GM12892 (cell line): ENCODE measurements around the gene HCN2.
"Not testable (repeated sequence)": the region's sequence is repeated elsewhere in the genome, so short reads cannot be mapped to it uniquely, and the experiment has no call there.

Experiments
- DNase-seq: peaks from one replicate; pipeline ENCODE4 v3.0.0; 2011; ENCODE audit not compliant: insufficient read length
- FAIRE-seq: peaks from 2 replicates; lab custom pipeline; 2011; peaks lifted over from hg19 to GRCh38; lab: Jason Lieb, UNC
- POLR2A ChIP-seq: IDR thresholded peaks from 2 replicates; pipeline ENCODE4 v1.6.1; 2011; ENCODE audit warnings: low read depth, low read length, control low read depth
- POLR2AphosphoS5 ChIP-seq: IDR thresholded peaks from 2 replicates; pipeline ENCODE4 v1.6.1; 2011; ENCODE audit warnings: low read depth, low read length, control low read depth
- TAF1 ChIP-seq: IDR thresholded peaks from 2 replicates; pipeline ENCODE4 v1.6.1; 2011; ENCODE audit warnings: low read depth, mild to moderate bottlenecking, control low read depth, low read length, borderline replicate concordance

HCN2 gene

DNA sequence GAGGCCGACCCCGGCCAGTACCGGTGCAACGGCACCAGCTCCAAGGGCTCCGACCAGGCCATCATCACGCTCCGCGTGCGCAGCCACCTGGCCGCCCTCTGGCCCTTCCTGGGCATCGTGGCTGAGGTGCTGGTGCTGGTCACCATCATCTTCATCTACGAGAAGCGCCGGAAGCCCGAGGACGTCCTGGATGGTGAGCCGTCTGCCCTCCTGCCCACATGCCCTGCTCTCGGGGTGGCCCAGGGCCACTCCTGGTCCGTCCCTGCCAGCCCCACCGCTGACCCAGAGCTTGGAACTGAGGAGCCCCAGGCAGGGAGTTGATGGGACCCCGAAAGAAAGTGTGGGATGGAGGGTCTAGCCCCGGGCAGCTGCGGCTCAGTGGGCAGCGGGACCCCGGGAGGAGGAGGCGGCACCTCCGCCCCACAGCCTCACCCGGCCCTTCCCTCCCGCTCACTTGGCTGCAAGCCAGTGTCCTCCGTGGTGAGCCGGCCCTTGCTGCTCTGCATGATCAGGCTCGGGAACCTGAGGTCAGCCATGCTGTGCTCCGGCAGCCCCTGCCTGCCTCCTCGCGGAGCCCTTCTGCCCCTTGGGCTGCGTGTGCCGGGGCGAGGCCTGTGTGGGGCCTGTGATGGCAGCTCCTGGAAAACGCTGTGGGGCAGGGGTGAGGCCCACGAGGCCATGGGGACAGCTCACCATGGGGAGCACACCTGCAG lies 8.1 kb upstream of the HCN2 start:
- FAIRE-seq (no peak), DNase-seq (no peak)
- TF ChIP-seq POLR2AphosphoS5 (no peak), TAF1 (no peak), POLR2A (no peak)

DNA sequence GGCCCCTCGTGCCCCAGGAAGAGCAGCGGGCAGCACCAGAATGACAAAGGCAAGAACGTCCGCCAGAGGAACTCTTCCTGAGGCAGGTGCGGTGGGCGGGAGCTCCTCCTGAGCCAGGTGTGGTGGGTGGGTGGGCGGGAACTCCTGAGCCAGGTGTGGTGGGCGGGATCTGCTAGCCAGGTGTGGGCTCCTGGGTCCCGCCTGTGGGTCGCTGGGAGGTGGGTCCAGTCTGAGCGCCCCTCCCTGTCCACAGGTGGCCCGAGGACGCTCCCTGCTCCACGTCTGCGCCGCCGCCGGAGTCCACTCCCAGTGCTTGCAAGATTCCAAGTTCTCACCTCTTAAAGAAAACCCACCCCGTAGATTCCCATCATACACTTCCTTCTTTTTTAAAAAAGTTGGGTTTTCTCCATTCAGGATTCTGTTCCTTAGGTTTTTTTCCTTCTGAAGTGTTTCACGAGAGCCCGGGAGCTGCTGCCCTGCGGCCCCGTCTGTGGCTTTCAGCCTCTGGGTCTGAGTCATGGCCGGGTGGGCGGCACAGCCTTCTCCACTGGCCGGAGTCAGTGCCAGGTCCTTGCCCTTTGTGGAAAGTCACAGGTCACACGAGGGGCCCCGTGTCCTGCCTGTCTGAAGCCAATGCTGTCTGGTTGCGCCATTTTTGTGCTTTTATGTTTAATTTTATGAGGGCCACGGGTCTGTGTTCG lies 7.0 kb upstream of the HCN2 start:
- FAIRE-seq = no peak
- no peak for DNase-seq
- TF ChIP-seq TAF1 (no peak), POLR2A (no peak), POLR2AphosphoS5 (no peak)

DNA sequence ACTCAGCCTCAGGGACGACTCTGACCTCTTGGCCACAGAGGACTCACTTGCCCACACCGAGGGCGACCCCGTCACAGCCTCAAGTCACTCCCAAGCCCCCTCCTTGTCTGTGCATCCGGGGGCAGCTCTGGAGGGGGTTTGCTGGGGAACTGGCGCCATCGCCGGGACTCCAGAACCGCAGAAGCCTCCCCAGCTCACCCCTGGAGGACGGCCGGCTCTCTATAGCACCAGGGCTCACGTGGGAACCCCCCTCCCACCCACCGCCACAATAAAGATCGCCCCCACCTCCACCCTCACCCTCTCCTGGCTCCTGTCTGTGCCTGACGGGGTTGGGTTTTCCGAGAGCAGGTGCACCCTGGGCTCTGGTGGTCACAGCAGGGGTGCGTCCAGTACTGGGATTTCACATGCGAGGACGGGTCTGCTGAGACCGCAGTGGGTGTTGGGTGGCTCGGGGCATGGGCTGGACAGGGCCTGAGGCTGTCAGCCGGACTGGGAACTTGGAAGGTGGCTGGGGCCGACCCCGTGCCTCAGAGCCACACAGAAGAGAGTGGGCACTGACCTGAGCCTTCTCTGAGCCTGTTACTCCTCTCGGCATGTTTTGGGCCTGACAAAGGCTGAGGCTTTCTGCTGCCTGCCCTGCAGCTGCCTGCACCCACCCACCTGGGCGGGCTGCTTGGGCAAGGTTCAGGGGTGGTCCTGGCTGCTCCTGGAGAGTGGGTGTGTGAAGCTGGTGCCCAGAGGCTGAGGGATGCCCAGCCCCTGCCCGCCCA lies 6.3 kb upstream of the HCN2 start:
- DNase-seq = no peak
- TF ChIP-seq POLR2AphosphoS5 (no peak; the same call in 1 of the 2 replicates), POLR2A (no peak), TAF1 (no peak)
- FAIRE-seq = no peak

DNA sequence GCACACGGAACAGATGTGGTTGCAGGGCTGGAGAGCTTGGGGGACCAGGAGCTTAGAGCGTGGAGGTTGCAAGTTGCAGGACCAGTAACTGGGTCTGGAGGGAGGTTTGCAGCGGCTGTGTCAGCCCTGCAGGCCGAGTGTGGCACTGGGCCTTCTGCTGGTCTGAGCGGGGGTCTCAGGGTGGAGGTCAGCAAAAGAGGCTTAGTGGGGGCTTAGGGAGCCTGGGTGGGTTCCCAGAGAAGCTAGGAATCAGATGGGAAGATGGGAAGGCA lies 5.8 kb upstream of the HCN2 start:
- no peak for DNase-seq
- peak; percentile 65; the same call in 1 of the 2 replicates for TF ChIP-seq POLR2AphosphoS5
- TF ChIP-seq POLR2A = peak; percentile 56; the same call in 1 of the 2 replicates
- no peak for TF ChIP-seq TAF1
- FAIRE-seq = no peak

DNA sequence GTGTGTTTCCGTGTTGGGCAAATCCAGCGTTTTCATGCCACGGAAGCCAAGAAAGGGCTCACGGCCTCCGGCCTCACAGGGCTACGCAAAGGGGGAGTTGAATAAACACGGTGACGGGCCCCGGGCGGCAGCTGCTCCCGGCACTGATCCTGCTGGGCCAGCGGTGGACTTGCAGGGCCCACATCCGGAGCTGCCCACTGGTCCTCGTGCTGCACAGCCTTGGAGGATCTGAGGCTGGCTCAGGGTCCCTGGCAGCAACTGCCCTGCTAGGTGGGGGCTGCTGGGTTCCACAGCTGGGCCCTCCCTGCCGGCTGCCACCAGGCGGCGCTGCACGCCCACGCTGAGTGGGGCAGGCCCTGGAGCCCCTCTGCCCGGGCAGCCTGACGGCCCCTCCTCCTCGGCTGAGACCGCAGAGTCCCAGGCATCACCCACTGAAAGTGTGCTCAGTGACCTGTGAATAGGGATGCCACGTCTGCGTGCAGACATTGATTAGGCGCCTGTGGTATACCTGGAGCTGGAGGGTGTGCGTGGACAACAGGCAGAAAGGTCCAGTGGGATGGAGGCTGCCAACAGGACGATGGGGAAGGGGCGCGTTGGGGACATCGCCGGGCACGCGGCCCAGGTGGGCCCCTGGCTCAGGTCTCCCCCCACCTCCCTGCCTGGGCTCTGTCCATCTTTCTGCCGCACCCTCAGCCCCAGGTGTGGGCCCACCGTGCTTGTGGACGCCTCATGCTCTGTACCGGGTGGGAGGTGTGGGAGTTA lies 5.3 kb upstream of the HCN2 start:
- no peak; the same call in 1 of the 2 replicates for TF ChIP-seq POLR2A
- peak; percentile 65; the same call in 1 of the 2 replicates for TF ChIP-seq POLR2AphosphoS5
- TF ChIP-seq TAF1 = no peak
- FAIRE-seq = peak; percentile 27
- peak; percentile 90 for DNase-seq

DNA sequence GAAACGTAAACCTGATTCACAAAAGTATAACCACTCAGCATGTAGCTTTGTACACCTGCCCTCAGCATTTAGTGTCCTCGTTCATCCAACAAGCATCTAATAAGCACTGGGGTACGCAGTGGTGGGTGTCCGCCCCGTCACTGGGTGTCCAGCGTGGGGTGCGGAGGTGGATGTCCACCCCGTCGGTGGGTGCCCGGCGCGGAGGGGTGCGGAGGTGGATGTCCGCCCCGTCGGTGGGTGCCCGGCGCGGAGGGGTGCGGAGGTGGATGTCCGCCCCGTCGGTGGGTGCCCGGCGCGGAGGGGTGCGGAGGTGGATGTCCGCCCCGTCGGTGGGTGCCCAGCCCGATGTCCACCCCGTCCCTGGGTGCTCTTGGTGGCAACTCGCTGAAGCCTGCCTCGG lies 4.5 kb upstream of the HCN2 start:
- not testable (repeated sequence) for FAIRE-seq, DNase-seq

DNA sequence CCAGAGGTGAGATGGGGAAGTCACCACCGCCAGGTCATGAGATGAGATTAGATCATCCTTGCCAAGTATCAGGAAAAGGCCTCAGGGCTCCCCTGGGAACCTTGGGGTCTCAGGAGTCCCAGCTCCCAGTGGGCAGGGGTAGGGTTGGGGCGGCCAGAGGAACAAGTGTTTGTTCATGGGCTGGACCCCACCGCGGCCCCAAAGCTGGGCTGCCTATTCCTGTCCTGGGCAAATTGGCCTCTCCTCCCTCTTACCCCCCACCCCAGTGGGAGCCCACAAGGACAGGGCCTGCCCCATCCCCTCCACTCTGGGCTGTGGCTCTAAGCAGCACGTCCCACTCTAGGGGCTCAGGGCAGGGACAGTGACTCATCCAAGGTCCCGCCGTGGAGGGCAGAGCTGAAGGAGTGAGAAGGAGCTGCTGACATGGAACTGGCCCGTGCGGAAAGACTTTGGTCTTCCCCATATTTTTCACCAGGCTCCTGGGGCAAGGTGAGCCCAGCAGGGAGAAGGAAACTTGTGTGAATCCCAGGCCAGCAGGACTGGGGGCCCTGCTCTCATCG lies 4.0 kb upstream of the HCN2 start:
- FAIRE-seq = no peak
- no peak for DNase-seq
- no peak for TF ChIP-seq POLR2A
- TF ChIP-seq TAF1 = no peak
- no peak for TF ChIP-seq POLR2AphosphoS5

DNA sequence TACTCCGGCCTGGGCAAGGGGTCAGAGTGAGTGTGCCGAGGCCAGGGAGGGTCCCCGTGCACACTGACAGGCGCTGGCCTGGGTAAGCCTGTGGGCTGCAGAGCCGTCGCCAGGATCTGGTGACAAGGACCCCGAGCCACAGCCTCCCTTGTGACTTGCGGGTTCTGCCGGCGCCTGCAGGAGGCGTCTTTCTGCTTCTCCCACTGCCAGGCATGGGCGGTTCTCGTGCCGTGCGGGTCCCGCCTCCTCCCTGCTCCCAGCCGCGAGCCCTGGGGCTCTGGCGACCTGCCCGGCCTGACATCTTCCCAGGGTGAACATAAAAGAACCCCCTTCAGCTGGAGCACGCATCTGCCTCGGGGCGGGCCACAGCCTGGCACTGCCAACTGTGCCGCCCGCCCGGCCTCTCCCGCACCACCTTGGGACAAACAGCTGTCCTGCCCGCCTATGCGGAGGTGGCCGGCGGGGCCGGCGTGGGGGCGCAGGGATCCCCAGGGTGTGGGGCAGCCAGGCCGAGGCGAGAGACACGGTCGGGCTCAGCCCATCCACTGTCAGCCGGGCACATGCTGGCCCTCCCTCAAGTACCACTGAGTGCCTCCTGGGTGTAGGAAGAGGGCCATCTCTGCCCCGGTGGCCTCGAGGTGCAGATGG lies 1.5 kb upstream of the HCN2 start:
- FAIRE-seq (peak; percentile 5), DNase-seq (peak; percentile 61)
- no peak for TF ChIP-seq POLR2AphosphoS5
- TF ChIP-seq POLR2A = no peak
- TF ChIP-seq TAF1 = no peak

DNA sequence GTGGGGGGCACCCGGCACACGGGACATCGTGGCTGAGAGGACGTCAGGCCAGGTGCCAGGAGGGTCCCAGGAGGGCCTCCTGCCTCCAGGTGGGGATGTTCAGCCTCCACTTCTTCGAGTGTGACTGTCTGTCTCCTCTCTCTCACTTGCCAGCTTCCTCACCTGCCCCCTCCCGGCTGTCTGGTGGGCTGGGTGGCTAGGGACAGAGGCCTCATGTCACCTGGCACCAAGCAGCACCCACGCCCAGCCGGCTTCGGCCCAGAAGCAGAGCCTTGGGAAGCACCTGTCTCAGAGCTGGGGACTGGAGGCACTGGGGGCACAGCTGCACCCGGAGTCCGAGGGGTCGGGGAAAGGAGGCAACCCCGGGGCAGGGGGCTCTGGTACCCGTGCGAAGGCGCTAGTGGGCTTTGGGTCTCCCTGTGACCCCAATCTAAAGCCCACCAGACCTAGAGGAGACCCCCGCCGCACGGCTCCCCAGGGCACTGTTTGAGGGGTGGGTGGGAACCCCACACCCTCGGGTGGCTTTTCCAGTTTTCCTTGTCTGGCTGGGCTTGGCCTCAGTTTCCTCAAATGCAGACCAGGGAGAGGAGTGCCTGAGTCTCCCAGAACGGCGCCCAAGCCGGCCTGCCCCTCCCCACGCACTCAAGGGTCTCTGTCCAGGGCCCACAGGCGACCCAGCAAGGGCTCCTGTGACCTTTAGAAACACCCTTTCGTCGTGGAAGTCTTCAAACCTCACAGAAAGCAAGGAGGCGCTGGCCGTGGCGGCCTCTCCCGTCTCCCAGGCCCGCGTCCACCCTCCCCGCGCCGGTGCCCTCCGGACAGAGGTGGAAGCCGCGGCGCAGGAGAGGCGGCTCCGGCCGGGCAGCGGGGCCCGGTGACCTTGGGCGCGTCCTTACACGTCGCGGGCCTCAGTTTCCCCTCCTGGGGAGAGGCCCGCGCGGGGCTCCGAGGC lies 664 bp upstream of the HCN2 start:
- TF ChIP-seq POLR2AphosphoS5 = no peak
- TF ChIP-seq TAF1 = no peak
- no peak for TF ChIP-seq POLR2A
- FAIRE-seq (no peak), DNase-seq (no peak)

DNA sequence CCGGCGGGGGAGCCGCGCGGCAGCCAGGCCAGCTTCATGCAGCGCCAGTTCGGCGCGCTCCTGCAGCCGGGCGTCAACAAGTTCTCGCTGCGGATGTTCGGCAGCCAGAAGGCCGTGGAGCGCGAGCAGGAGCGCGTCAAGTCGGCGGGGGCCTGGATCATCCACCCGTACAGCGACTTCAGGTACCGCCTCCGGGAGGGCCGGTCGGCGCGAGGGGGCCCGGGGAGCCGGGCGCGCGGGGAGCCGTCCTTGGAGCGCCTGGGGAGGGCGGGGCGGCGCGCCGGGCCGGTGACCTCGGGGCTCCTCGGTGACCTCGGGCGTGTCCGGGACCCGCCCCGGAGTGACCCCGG lies 690 bp downstream of the HCN2 start:
- DNase-seq (no peak), FAIRE-seq (no peak)
- TF ChIP-seq TAF1 (no peak), POLR2A (no peak)

DNA sequence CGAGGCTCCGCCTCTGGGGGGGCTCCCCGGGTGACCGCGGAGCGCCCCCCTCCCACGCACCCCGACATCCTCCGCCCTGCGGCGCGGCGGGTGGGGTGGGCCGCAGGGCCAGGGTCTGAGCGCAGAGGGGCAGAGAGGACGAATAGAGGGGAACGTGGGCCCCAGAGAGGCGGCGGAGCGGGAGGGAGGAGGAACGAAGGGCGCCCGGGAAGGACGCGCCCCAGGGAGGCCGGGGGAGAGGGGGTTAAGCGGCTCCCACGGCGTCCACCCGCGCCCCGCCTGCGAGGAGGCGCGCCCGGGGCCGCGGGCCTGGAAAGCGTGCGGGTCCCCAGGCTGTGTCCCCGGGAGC lies 1.0 kb downstream of the HCN2 start:
- TF ChIP-seq POLR2AphosphoS5 (no peak), POLR2A (no peak), TAF1 (no peak)
- FAIRE-seq (no peak), DNase-seq (no peak)
